DMS79 (cell line): Measurements from ENCODE around the gene CD34.

Source experiments
- DNase-seq: peaks from one replicate; lab custom pipeline; 2025; lab: John Stamatoyannopoulos, UW

Gene CD34

GRCh38 chr1:207832796-207833195, 78.1 kb downstream of the CD34 start:
- DNase-seq = no peak

GRCh38 chr1:207831517-207832327, 79.2 kb downstream of the CD34 start:
- DNase-seq = no peak
